Stimulated activated CD8-positive, alpha-beta memory T cell treated with anti-CD3 and anti-CD28 coated beads, Interleukin-7, amount 100 ng/mL, for 4 hours (primary cell): ENCODE measurements around the gene CKS2.
"Not testable (repeated sequence)": the region's sequence is repeated elsewhere in the genome, so short reads cannot be mapped to it uniquely, and the experiment has no call there.

Source experiments
- DNase-seq, 2 donors: peaks; one replicate each; pipeline ENCODE4 v3.0.0-alpha.2; 2020; ENCODE audit warnings: low read depth in 2 of 2

The CKS2 gene

GRCh38 chr9:89311346-89312221 is 589 bp downstream of the CKS2 start:
- DNase-seq = no peak

GRCh38 chr9:89312222-89312571 is 1.2 kb downstream of the CKS2 start:
- DNase-seq = no peak

GRCh38 chr9:89313842-89314241 is 2.8 kb downstream of the CKS2 start:
- DNase-seq = no peak

- DNase-seq = no peak
These were observed 4.0 kb downstream of the CKS2 start for GRCh38 chr9:89314955-89315354.

- no peak for DNase-seq
These were observed 4.5 kb downstream of the CKS2 start for GRCh38 chr9:89315482-89315881.

- DNase-seq = no peak
These were observed 6.3 kb downstream of the CKS2 start for GRCh38 chr9:89317282-89317681.

GRCh38 chr9:89318123-89319014 is 7.4 kb downstream of the CKS2 start, which contains the start of gene SECISBP2:
Gene SECISBP2 (plus strand): TSS chr9:89318500. CDS start chr9:89318577, 77 bp downstream.
- DNase-seq = peak; percentile 88 to 92

- DNase-seq = no peak
These were observed 8.3 kb downstream of the CKS2 start for GRCh38 chr9:89319015-89319905.

- DNase-seq = no peak
These were observed 12.4 kb downstream of the CKS2 start for GRCh38 chr9:89323390-89323789.

GRCh38 chr9:89325733-89326132 is 14.7 kb downstream of the CKS2 start:
- DNase-seq = no peak

- no peak for DNase-seq
These were observed 17.1 kb downstream of the CKS2 start for GRCh38 chr9:89328064-89328463.

- DNase-seq = no peak
These were observed 18.9 kb downstream of the CKS2 start for GRCh38 chr9:89329917-89330316.

GRCh38 chr9:89330513-89330912 is 19.5 kb downstream of the CKS2 start:
- no peak for DNase-seq

- DNase-seq = no peak
These were observed 28.8 kb downstream of the CKS2 start for GRCh38 chr9:89339807-89340206.

GRCh38 chr9:89340332-89340731 is 29.3 kb downstream of the CKS2 start:
- no peak for DNase-seq

GRCh38 chr9:89342213-89342612 is 31.2 kb downstream of the CKS2 start:
- no peak for DNase-seq

- no peak for DNase-seq
These were observed 32.0 kb downstream of the CKS2 start for GRCh38 chr9:89342948-89343347.

GRCh38 chr9:89343812-89344211 is 32.8 kb downstream of the CKS2 start:
- not testable (repeated sequence) for DNase-seq

GRCh38 chr9:89345476-89345875 is 34.5 kb downstream of the CKS2 start:
- DNase-seq = no peak

GRCh38 chr9:89346696-89347095 is 35.7 kb downstream of the CKS2 start:
- no peak for DNase-seq

- no peak for DNase-seq
These were observed 36.7 kb downstream of the CKS2 start for GRCh38 chr9:89347651-89348050.

- no peak for DNase-seq
These were observed 38.6 kb downstream of the CKS2 start for GRCh38 chr9:89349607-89350006.
